IPS-11a (cell line): ENCODE data around the gene CCND2.

Source experiments
- H3K4me3 ChIP-seq: one replicate; pipeline ENCODE4 v1.5.1; 2013; ENCODE audit warnings: low read depth, low read length, control low read depth

The CCND2 gene

GRCh38 chr12:4289231-4289878, 15.8 kb downstream of the CCND2 start:
- no peak overlapping the region for H3K4me3 ChIP-seq

- no peak overlapping the region for H3K4me3 ChIP-seq
Observed at GRCh38 chr12:4289998-4290790, 16.6 kb downstream of the CCND2 start.

- no peak overlapping the region for H3K4me3 ChIP-seq
Observed at GRCh38 chr12:4292341-4293073, 18.9 kb downstream of the CCND2 start.

- no peak overlapping the region for H3K4me3 ChIP-seq
Observed at GRCh38 chr12:4293299-4293965, 19.9 kb downstream of the CCND2 start.

- no peak overlapping the region for H3K4me3 ChIP-seq
Observed at GRCh38 chr12:4293966-4294505, 20.5 kb downstream of the CCND2 start.

GRCh38 chr12:4296751-4297150, 23.2 kb downstream of the CCND2 start:
- H3K4me3 ChIP-seq, result no peak overlapping the region

GRCh38 chr12:4297617-4298016, 24.1 kb downstream of the CCND2 start:
- no peak overlapping the region for H3K4me3 ChIP-seq

- no peak overlapping the region for H3K4me3 ChIP-seq
Observed at GRCh38 chr12:4300883-4301282, 27.3 kb downstream of the CCND2 start.

GRCh38 chr12:4301932-4302501, 28.5 kb downstream of the CCND2 start:
- no peak overlapping the region for H3K4me3 ChIP-seq

- no peak overlapping the region for H3K4me3 ChIP-seq
Observed at GRCh38 chr12:4302881-4303280, 29.3 kb downstream of the CCND2 start.

- H3K4me3 ChIP-seq, result no peak overlapping the region
Observed at GRCh38 chr12:4303750-4304149, 30.2 kb downstream of the CCND2 start.

- H3K4me3 ChIP-seq, result peak overlapping the region; percentile 4
Observed at GRCh38 chr12:4307593-4308333, 34.2 kb downstream of the CCND2 start.

GRCh38 chr12:4308334-4308950, 34.9 kb downstream of the CCND2 start:
- H3K4me3 ChIP-seq, result no peak overlapping the region

- H3K4me3 ChIP-seq, result no peak overlapping the region
Observed at GRCh38 chr12:4311776-4312175, 38.2 kb downstream of the CCND2 start.

GRCh38 chr12:4312251-4312650, 38.7 kb downstream of the CCND2 start:
- H3K4me3 ChIP-seq, result no peak overlapping the region

- H3K4me3 ChIP-seq, result peak overlapping the region; percentile 72
Observed at GRCh38 chr12:4320497-4320852, 46.9 kb downstream of the CCND2 start.

- H3K4me3 ChIP-seq, result peak within 1 kb of the TSS; percentile 96
Observed at GRCh38 chr12:4320853-4321701, 47.5 kb downstream of the CCND2 start, which contains the start of gene TIGAR. Gene TIGAR (plus strand): TSS chr12:4321213. CDS start chr12:4321272, 59 bp downstream.

GRCh38 chr12:4322726-4323125, 49.2 kb downstream of the CCND2 start:
- no peak overlapping the region for H3K4me3 ChIP-seq
